ENCODE results near the gene TAOK2. TPM values are rescaled to one million over a fixed set of nuclear protein-coding genes. Genes with fewer than 3 reads are reported as not detected.

The TAOK2 gene
- total RNA-seq, 2 donors from 2014 or later, result 43.8 to 97.4 TPM

DNA sequence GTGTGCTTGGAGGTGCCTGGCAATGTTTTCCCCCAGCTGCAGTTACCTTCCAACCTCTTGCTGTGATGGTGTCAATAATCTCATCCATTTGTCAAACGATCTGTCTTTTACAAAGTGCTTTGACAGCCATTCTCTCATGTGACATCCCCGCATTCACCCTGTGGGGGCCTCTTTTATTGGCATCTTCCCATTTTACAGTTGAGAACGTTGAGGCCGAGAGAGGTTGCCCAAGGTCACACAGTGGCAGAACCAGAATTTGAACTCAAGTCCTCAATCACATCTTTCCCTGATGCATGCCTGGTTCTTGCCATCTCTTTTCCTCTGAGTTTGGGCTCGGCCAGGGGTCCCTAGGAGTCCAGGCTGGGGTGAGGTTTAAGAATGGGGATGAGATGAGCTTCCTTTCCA is 1.5 kb downstream of the TAOK2 start:
- H3K4me1 ChIP-seq (replicated peaks), result peaks cover 13% of the 10 kb centered on the region
- peaks cover 3 to 18% of the 10 kb centered on the region in 2 donors for H3K36me3 ChIP-seq
- intact Hi-C loops (cut with DNase I), result no loop called here
- WGBS, result 58% methylated on average over 5 of the region's 5 CpGs
- no peaks in the 10 kb centered on the region for H3K27me3 ChIP-seq (replicated peaks; ENCODE audit: insufficient read depth)
- no peak overlapping the region for H3K27ac ChIP-seq
- DNase-seq (ENCODE audit: low spot score), result no peak
- peak overlapping the region; percentile 82 to 93 for H3K4me3 ChIP-seq
- no peaks in the 10 kb centered on the region for H3K9me3 ChIP-seq
- TF ChIP-seq POLR2A (IDR thresholded peaks at IDR 0.05) (no peak), POLR2AphosphoS5 (IDR thresholded peaks at IDR 0.05) (no peak), CTCF (IDR thresholded peaks at IDR 0.05) (no peak)

DNA sequence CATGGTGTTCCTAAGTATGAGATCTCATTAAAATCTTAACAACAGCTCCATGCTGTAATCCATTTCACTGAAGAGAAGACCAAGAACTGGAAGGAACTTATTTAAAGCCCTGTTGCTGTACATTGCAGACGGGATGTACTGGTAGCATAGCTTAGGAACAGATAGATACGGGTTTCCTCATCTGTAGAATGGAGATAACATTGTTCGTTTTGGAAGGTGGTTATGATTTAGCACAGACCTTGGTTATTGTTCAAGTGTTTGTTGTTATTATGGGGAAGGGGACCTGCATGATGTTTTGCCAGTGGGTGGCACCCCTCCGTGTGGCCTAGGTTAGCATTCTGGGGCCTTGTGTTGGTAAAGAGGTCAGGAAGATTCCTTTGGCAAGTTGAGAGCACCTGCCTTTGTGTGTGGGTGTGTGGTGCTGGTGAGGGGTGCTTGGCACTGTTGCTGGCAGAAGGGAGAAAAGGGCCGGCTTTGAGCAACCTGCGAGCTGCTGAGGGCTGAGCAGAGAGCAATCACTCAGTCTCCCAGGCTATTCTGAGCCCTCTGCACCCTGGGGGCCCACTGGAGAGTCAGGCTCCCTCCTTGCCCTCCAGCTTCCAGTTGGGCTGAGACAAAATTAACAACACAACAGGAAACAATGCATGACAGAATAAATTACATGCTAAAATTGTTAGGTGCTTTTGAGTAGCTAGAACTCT is 2.3 kb downstream of the TAOK2 start:
- Histone ChIP-seq H3K4me1 (replicated peaks) (peaks cover 13% of the 10 kb centered on the region), H3K4me3 (peak overlapping the region in 1 of 2 donors; percentile 82), H3K9me3 (no peaks in the 10 kb centered on the region), H3K27me3 (replicated peaks; ENCODE audit: insufficient read depth) (no peaks in the 10 kb centered on the region), H3K27ac (peak overlapping the region in 1 of 2 donors; percentile 29), H3K36me3 (peaks cover 3 to 22% of the 10 kb centered on the region in 2 donors)
- DNase-seq (ENCODE audit: low spot score), result no peak
- intact Hi-C loops (cut with DNase I), result no loop called here
- 22% methylated on average over 6 of the region's 6 CpGs for WGBS
- TF ChIP-seq POLR2AphosphoS5 (IDR thresholded peaks at IDR 0.05), result no peak
- no peak for TF ChIP-seq CTCF (IDR thresholded peaks at IDR 0.05)
- no peak for TF ChIP-seq POLR2A (IDR thresholded peaks at IDR 0.05)

- Histone ChIP-seq H3K27ac (no peak overlapping the region), H3K4me1 (replicated peaks) (peaks cover 13% of the 10 kb centered on the region), H3K36me3 (peaks cover 3 to 24% of the 10 kb centered on the region in 2 donors), H3K27me3 (replicated peaks; ENCODE audit: insufficient read depth) (no peaks in the 10 kb centered on the region), H3K9me3 (no peaks in the 10 kb centered on the region), H3K4me3 (no peak overlapping the region)
- WGBS, result 70% methylated on average over 9 of the region's 9 CpGs
- no peak for DNase-seq (ENCODE audit: low spot score)
- TF ChIP-seq POLR2A (IDR thresholded peaks at IDR 0.05), result no peak
- TF ChIP-seq CTCF (IDR thresholded peaks at IDR 0.05), result no peak
- no peak for TF ChIP-seq POLR2AphosphoS5 (IDR thresholded peaks at IDR 0.05)
- intact Hi-C loops (cut with DNase I), result no loop called here
Measured at GRCh38 chr16:29977063-29977825, 3.6 kb downstream of the TAOK2 start.

GRCh38 chr16:29978081-29978480 is 4.4 kb downstream of the TAOK2 start:
- no peak for DNase-seq (ENCODE audit: low spot score)
- intact Hi-C loops (cut with DNase I), result no loop called here
- Histone ChIP-seq H3K27ac (no peak overlapping the region), H3K36me3 (peaks cover 8 to 33% of the 10 kb centered on the region in 2 donors), H3K4me1 (replicated peaks) (peaks cover 13% of the 10 kb centered on the region), H3K4me3 (no peak overlapping the region), H3K9me3 (no peaks in the 10 kb centered on the region), H3K27me3 (replicated peaks; ENCODE audit: insufficient read depth) (no peaks in the 10 kb centered on the region)
- 85% methylated on average over 9 of the region's 9 CpGs for WGBS
- TF ChIP-seq CTCF (IDR thresholded peaks at IDR 0.05) (no peak), POLR2AphosphoS5 (IDR thresholded peaks at IDR 0.05) (no peak), POLR2A (IDR thresholded peaks at IDR 0.05) (no peak)
